Measurements from ENCODE around the gene PRDM7.
"Not testable (repeated sequence)": the region's sequence is repeated elsewhere in the genome, so short reads cannot be mapped to it uniquely, and the experiment has no call there.

- not testable (repeated sequence) for TF ChIP-seq POLR2A, POLR2AphosphoS5 (IDR thresholded peaks at IDR 0.05)
- TF ChIP-seq, protein P1, sequence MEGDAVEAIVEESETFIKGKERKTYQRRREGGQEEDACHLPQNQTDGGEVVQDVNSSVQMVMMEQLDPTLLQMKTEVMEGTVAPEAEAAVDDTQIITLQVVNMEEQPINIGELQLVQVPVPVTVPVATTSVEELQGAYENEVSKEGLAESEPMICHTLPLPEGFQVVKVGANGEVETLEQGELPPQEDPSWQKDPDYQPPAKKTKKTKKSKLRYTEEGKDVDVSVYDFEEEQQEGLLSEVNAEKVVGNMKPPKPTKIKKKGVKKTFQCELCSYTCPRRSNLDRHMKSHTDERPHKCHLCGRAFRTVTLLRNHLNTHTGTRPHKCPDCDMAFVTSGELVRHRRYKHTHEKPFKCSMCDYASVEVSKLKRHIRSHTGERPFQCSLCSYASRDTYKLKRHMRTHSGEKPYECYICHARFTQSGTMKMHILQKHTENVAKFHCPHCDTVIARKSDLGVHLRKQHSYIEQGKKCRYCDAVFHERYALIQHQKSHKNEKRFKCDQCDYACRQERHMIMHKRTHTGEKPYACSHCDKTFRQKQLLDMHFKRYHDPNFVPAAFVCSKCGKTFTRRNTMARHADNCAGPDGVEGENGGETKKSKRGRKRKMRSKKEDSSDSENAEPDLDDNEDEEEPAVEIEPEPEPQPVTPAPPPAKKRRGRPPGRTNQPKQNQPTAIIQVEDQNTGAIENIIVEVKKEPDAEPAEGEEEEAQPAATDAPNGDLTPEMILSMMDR (IDR thresholded peaks at IDR 0.05): not testable (repeated sequence)
These were observed 25.2 kb upstream of the PRDM7 start for GRCh38 chr16:90102086-90102884.
